Esophagus muscularis mucosa (tissue), 4 donors: ENCODE measurements around the gene CCDC196. TPM values are rescaled to one million over a fixed set of nuclear protein-coding genes. Genes with fewer than 3 reads are reported as not detected.

Source experiments
- DNase-seq: peaks from one replicate; pipeline ENCODE4 v3.0.0-alpha.2; 2017; ENCODE audit errors: extremely low spot score
- H3K27ac ChIP-seq, 4 donors: fragments of 200-600 bp; sonication (generic); replicated peaks in 1 of 4; 1 replicate in 3 of 4; 2 replicates in 1 of 4; pipeline ENCODE4 v1.5.1; 2016 to 2019; ENCODE audit warnings: mild to moderate bottlenecking in 1 of 4
- H3K27me3 ChIP-seq, 4 donors: fragments of 200-600 bp; sonication (generic); one replicate each; pipeline versions ENCODE4 v1.5.1 to v1.6.0; 2016 to 2019
- H3K36me3 ChIP-seq, 4 donors: fragments of 200-600 bp; sonication (generic); one replicate each; pipeline ENCODE4 v1.5.1; 2016 to 2019
- H3K4me1 ChIP-seq, 4 donors: fragments of 200-600 bp; sonication (generic); one replicate each; pipeline ENCODE4 v1.5.1; 2016 to 2019
- H3K4me3 ChIP-seq, 4 donors: fragments of 200-600 bp; sonication (generic); 1 replicate in 2 of 4; 2 replicates in 2 of 4; pipeline ENCODE4 v1.5.1; 2016 to 2019; ENCODE audit warnings: mild to moderate bottlenecking in 4 of 4, moderate library complexity in 1 of 4
- H3K9me3 ChIP-seq, 4 donors: fragments of 200-600 bp; sonication (generic); 1 replicate in 3 of 4; 2 replicates in 1 of 4; pipeline ENCODE4 v1.5.1; 2016 to 2019
- CTCF ChIP-seq, 3 experiments: fragments of 200-600 bp in 2 of 3; fragments of 450-650 bp in 1 of 3; sonication (generic) in 2 of 3; IDR thresholded peaks; one replicate each; pipeline ENCODE4 v1.5.1; 2017 to 2019; ENCODE audit warnings: antibody characterized with exemption in 3 of 3, mild to moderate bottlenecking in 2 of 3, moderate library complexity in 1 of 3
- EP300 ChIP-seq: sonication (generic); formaldehyde crosslinking; IDR thresholded peaks from one replicate; pipeline ENCODE4 v1.6.1; 2017; ENCODE audit warnings: antibody characterized with exemption
- POLR2A ChIP-seq: fragments of 450-650 bp; IDR thresholded peaks from one replicate; pipeline ENCODE4 v1.6.1; 2017; ENCODE audit warnings: antibody characterized with exemption, moderate library complexity, mild to moderate bottlenecking, low read depth
- POLR2AphosphoS5 ChIP-seq, 2 donors: sonication (generic); formaldehyde crosslinking; IDR thresholded peaks; one replicate each; pipeline ENCODE4 v1.6.1; 2017; ENCODE audit warnings: antibody characterized with exemption in 2 of 2
- WGBS: methylation state at CpG from one replicate; pipeline ENCODE4 v1.1.5; 2018; 5-methylcytosine and 5-hydroxymethylcytosine counted together
- intact Hi-C: fragments of 100-400 bp; cut with DNase I; formaldehyde crosslinking; loops from one replicate; pipeline ENCODE4 v1.15.1; 2023
- total RNA-seq, 4 donors: library from RNA; depleted of rRNA; stranded (reverse); fragments of >200 nt; gene quantifications; one replicate each; pipeline versions ENCODE4 v1.1.0 to v1.2.1, GENCODE V29; 2016

CCDC196 gene
- total RNA-seq, 4 donors from 2014 or later, result not detected

DNA sequence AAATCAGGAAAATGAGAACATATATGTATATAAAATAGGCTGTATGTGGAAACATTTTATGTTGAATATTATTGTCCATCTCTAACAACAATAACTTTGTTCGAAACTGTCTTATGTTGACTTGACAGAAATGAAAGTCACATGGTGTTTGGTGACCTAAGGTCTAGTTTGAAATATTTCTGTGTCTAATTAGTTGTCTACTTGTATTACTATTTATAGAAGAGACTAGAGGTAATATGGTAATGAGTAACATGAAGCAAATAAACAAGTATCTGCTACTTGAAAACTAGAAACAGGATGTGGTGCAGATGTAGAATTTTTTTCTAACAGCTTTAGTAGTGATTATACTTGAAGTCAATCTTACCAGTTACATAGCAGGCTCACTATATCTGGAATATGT is 25.7 kb downstream of the CCDC196 start:
- intact Hi-C loops, result no loop called here
- no peak for DNase-seq
- Histone ChIP-seq H3K27ac (no peak overlapping the region), H3K4me3 (no peak overlapping the region), H3K27me3 (no peaks in the 10 kb centered on the region), H3K36me3 (no peaks in the 10 kb centered on the region), H3K4me1 (peaks cover 17 to 26% (median 17%) of the 10 kb centered on the region in 4 donors), H3K9me3 (no peaks in the 10 kb centered on the region)
- WGBS, result 97% methylated on average over 1 of the region's 1 CpG
- TF ChIP-seq CTCF (IDR thresholded peaks at IDR 0.05) (no peak), EP300 (no peak), POLR2A (no peak), POLR2AphosphoS5 (IDR thresholded peaks at IDR 0.05) (no peak)

DNA sequence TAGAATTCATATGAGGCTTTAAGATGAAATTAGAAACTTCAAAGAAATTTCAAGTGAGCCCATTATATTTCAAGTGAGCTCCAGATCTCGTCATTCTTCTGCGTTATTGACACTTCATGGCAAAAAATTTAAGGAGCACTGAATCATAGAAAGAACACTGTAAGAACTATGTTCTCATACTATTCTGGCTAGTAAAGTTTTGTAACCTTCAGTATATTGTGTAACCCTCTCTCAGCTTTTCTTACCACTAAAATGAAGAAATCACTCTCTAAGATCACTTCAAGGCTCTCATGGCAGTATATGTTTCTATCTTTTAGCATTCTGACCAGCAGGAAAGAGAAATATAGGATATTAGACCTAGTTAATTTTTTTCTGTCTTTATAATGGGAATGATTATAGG is 28.0 kb downstream of the CCDC196 start:
- intact Hi-C loops, result no loop called here
- TF ChIP-seq EP300, result no peak
- no peak for TF ChIP-seq CTCF (IDR thresholded peaks at IDR 0.05)
- no peak for TF ChIP-seq POLR2A
- no peaks in the 10 kb centered on the region for H3K9me3 ChIP-seq
- 92% methylated on average over 2 of the region's 2 CpGs for WGBS
- H3K36me3 ChIP-seq, result no peaks in the 10 kb centered on the region
- DNase-seq, result no peak
- peaks cover 11 to 22% (median 13%) of the 10 kb centered on the region in 4 donors for H3K4me1 ChIP-seq
- no peak overlapping the region for H3K27ac ChIP-seq
- no peaks in the 10 kb centered on the region for H3K27me3 ChIP-seq
- no peak overlapping the region for H3K4me3 ChIP-seq

GRCh38 chr14:66530526-66530925 is 44.4 kb downstream of the CCDC196 start:
- Histone ChIP-seq H3K4me3 (no peak overlapping the region), H3K27me3 (no peaks in the 10 kb centered on the region), H3K9me3 (no peaks in the 10 kb centered on the region), H3K27ac (no peak overlapping the region), H3K36me3 (no peaks in the 10 kb centered on the region), H3K4me1 (no peaks in the 10 kb centered on the region)
- DNase-seq, result no peak
- no peak for TF ChIP-seq EP300
- TF ChIP-seq POLR2AphosphoS5 (IDR thresholded peaks at IDR 0.05), result no peak
- no peak for TF ChIP-seq CTCF (IDR thresholded peaks at IDR 0.05)
- TF ChIP-seq POLR2A, result no peak
- WGBS, result 94% methylated on average over 9 of the region's 9 CpGs
- intact Hi-C loops, result no loop called here

- Histone ChIP-seq H3K36me3 (no peaks in the 10 kb centered on the region), H3K4me1 (peaks cover 2 to 11% (median 5%) of the 10 kb centered on the region in 4 donors), H3K27me3 (no peaks in the 10 kb centered on the region), H3K9me3 (no peaks in the 10 kb centered on the region), H3K27ac (no peak overlapping the region), H3K4me3 (no peak overlapping the region)
- no peak for DNase-seq
- no peak for TF ChIP-seq CTCF (IDR thresholded peaks at IDR 0.05)
- no peak for TF ChIP-seq POLR2A
- TF ChIP-seq EP300, result no peak
- TF ChIP-seq POLR2AphosphoS5 (IDR thresholded peaks at IDR 0.05), result no peak
- 84% methylated on average over 3 of the region's 3 CpGs for WGBS
- intact Hi-C loops, result no loop called here
Measured at GRCh38 chr14:66539034-66539433, 52.9 kb downstream of the CCDC196 start.

- no peak for DNase-seq
- H3K4me1 ChIP-seq, result peaks cover 4 to 11% (median 6%) of the 10 kb centered on the region in 4 donors
- H3K4me3 ChIP-seq, result no peak overlapping the region
- H3K9me3 ChIP-seq, result no peaks in the 10 kb centered on the region
- TF ChIP-seq EP300 (no peak), POLR2A (no peak), POLR2AphosphoS5 (IDR thresholded peaks at IDR 0.05) (no peak), CTCF (IDR thresholded peaks at IDR 0.05) (no peak)
- WGBS, result 62% methylated on average over 1 of the region's 1 CpG
- intact Hi-C loops, result no loop called here
- no peak overlapping the region for H3K27ac ChIP-seq
- H3K27me3 ChIP-seq, result no peaks in the 10 kb centered on the region
- no peaks in the 10 kb centered on the region for H3K36me3 ChIP-seq
Measured at GRCh38 chr14:66540038-66540437, 53.9 kb downstream of the CCDC196 start.
